BJ (cell line): ENCODE measurements around the gene TAF9B. TPM values are rescaled to one million over a fixed set of nuclear protein-coding genes. Genes with fewer than 3 reads are reported as not detected.

Source experiments
- polyA plus RNA-seq: library from polyadenylated mRNA; depleted of rRNA; stranded (reverse); fragments of >200 nt; gene quantifications from 2 replicates; pipeline ENCODE4 v1.2.3, GENCODE V29; 2011; rRNA removed

The TAF9B gene
- polyA plus RNA-seq, 1 experiment: 11.9 TPM

Other genes starting within 250 kb of the TAF9B start
- gene MAGT1, start 244.2 kb downstream of the TAF9B start, polyA plus RNA-seq: 38.2 and 80.0 TPM in 2 replicates
- gene COX7B, start 240.2 kb downstream of the TAF9B start, polyA plus RNA-seq: 351 and 552 TPM in 2 replicates
- 2.4 and 5.2 TPM in 2 replicates for gene ATP7A, start 229.0 kb downstream of the TAF9B start, polyA plus RNA-seq
- gene PGAM4, start 170.0 kb downstream of the TAF9B start, polyA plus RNA-seq: 0.48 and 0.53 TPM in 2 replicates
- 474 and 622 TPM in 2 replicates for gene PGK1, start 35.4 kb downstream of the TAF9B start, polyA plus RNA-seq
- not detected in 2 replicates for gene CYSLTR1, start 188.0 kb upstream of the TAF9B start, polyA plus RNA-seq